DND-41 (cell line): Measurements from ENCODE around the gene CLCN7.

Experiments used
- ATAC-seq: fragments of 200-7000 bp; cut with Tn5 transposase; 3 replicates; pipeline ENCODE4 v1.9.1; 2021; ENCODE audit warnings: low read depth; ENCODE audit not compliant: insufficient read depth
- DNase-seq: peaks from one replicate; pipeline ENCODE4 v3.0.0-alpha.2; 2020
- H2AFZ ChIP-seq: 2 replicates; pipeline ENCODE4 v1.6.0; 2012; ENCODE audit warnings: low read depth, low read length
- H3K27ac ChIP-seq: 2 replicates; pipeline ENCODE4 v1.5.1; 2012; ENCODE audit warnings: low read length, inconsistent platforms
- H3K27me3 ChIP-seq: fragments of 200-600 bp; sonication (generic); 2 replicates; pipeline ENCODE4 v1.6.0; 2012; ENCODE audit warnings: low read length, mild to moderate bottlenecking, inconsistent platforms; ENCODE audit not compliant: insufficient read depth, poor library complexity
- H3K36me3 ChIP-seq: 2 replicates; pipeline ENCODE4 v1.5.1; 2012; ENCODE audit warnings: low read length, inconsistent platforms; ENCODE audit not compliant: insufficient read depth
- H3K4me1 ChIP-seq: 2 replicates; pipeline ENCODE4 v1.5.1; 2012; ENCODE audit warnings: mild to moderate bottlenecking, low read length; ENCODE audit not compliant: insufficient read depth
- H3K4me2 ChIP-seq: 2 replicates; pipeline ENCODE4 v1.6.0; 2012; ENCODE audit warnings: mild to moderate bottlenecking, moderate library complexity, low read length, inconsistent platforms; ENCODE audit not compliant: insufficient read depth
- H3K4me3 ChIP-seq, 2 experiments: fragments of 200-600 bp in 1 of 2; shearing (Covaris generic) in 1 of 2; 2 replicates each; pipeline ENCODE4 v1.5.1; 2012 to 2016; ENCODE audit warnings: inconsistent platforms in 2 of 2, low read length in 2 of 2, mild to moderate bottlenecking in 2 of 2, low read depth in 1 of 2, moderate library complexity in 1 of 2
- H3K79me2 ChIP-seq: 2 replicates; pipeline ENCODE4 v1.6.0; 2012; ENCODE audit warnings: low read length, inconsistent platforms; ENCODE audit not compliant: insufficient read depth
- H3K9ac ChIP-seq: 2 replicates; pipeline ENCODE4 v1.6.0; 2012; ENCODE audit warnings: low read depth, mild to moderate bottlenecking, inconsistent platforms, low read length, moderate library complexity
- H3K9me3 ChIP-seq: 2 replicates; pipeline ENCODE4 v1.5.1; 2012; ENCODE audit warnings: low read length, moderate library complexity, mild to moderate bottlenecking, inconsistent platforms; ENCODE audit not compliant: insufficient read depth, severe bottlenecking
- H4K20me1 ChIP-seq: 2 replicates; pipeline ENCODE4 v1.6.0; 2012; ENCODE audit warnings: low read length; ENCODE audit not compliant: insufficient read depth
- EZH2 ChIP-seq: IDR thresholded peaks from 3 replicates; pipeline ENCODE4 v1.6.1; 2012; ENCODE audit warnings: borderline replicate concordance, low read depth, mild to moderate bottlenecking, moderate library complexity, low read length, inconsistent platforms; ENCODE audit not compliant: severe bottlenecking
- TF ChIP-seq, protein P1 (sequence below): IDR thresholded peaks from 2 replicates; pipeline ENCODE4 v1.5.1; 2012; ENCODE audit warnings: borderline replicate concordance, low read length, moderate library complexity, mild to moderate bottlenecking; ENCODE audit not compliant: poor library complexity, severe bottlenecking; ENCODE audit errors: extremely low read depth

CLCN7 gene

DNA sequence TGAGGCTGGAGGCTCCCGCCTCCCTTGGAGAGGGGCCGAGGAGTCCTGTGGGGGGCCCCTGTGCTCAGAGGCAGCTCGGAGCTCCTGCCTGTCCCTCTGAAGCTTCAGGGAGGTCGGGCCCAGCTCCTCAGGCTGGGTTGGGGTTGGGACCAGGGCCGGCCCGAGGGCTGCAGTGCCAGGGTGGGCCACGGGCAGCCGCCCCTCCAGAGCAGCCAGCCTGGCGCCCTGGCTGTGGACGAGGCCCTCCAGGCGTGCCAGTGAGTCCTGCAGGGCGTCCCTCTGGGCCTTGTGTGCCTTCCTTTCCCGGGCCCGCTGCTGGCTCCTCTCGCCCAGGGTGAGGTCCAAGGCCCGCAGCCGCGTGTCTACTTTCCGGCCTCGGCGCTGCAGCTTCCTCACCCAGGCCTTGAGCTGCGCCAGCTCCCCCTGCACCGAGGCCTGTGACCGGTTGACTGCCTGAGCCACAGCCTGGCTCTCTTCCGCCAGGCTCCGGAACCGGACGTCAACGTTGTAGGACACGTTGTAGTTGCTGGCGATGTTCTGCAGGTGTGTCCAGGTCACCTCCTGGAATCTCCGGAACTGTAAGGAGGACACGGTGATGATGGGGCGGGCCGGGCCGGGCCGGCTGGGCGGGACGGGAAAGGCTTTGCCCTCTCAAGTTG, 12.7 kb upstream of the CLCN7 start:
- Histone ChIP-seq H3K4me3 (no peak overlapping the region), H3K36me3 (no peaks in the 10 kb centered on the region), H4K20me1 (no peaks in the 10 kb centered on the region), H3K4me2 (no peak overlapping the region), H2AFZ (no peak overlapping the region), H3K4me1 (peaks cover 5% of the 10 kb centered on the region), H3K79me2 (no peaks in the 10 kb centered on the region; the same call in 1 of the 2 replicates), H3K9ac (no peak overlapping the region), H3K27me3 (no peaks in the 10 kb centered on the region), H3K27ac (no peak overlapping the region), H3K9me3 (no peaks in the 10 kb centered on the region)
- no peak for DNase-seq
- no peak for ATAC-seq
- TF ChIP-seq, protein P1, sequence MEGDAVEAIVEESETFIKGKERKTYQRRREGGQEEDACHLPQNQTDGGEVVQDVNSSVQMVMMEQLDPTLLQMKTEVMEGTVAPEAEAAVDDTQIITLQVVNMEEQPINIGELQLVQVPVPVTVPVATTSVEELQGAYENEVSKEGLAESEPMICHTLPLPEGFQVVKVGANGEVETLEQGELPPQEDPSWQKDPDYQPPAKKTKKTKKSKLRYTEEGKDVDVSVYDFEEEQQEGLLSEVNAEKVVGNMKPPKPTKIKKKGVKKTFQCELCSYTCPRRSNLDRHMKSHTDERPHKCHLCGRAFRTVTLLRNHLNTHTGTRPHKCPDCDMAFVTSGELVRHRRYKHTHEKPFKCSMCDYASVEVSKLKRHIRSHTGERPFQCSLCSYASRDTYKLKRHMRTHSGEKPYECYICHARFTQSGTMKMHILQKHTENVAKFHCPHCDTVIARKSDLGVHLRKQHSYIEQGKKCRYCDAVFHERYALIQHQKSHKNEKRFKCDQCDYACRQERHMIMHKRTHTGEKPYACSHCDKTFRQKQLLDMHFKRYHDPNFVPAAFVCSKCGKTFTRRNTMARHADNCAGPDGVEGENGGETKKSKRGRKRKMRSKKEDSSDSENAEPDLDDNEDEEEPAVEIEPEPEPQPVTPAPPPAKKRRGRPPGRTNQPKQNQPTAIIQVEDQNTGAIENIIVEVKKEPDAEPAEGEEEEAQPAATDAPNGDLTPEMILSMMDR: no peak
- no peak for TF ChIP-seq EZH2

GRCh38 chr16:1486551-1487390, 11.9 kb upstream of the CLCN7 start:
- no peak overlapping the region for H3K4me2 ChIP-seq
- no peaks in the 10 kb centered on the region for H4K20me1 ChIP-seq
- H3K4me3 ChIP-seq: no peak overlapping the region
- no peak overlapping the region for H2AFZ ChIP-seq
- DNase-seq: no peak
- H3K79me2 ChIP-seq: no peaks in the 10 kb centered on the region
- TF ChIP-seq, protein P1: no peak
- no peak for TF ChIP-seq EZH2
- no peak for ATAC-seq
- H3K9me3 ChIP-seq: no peaks in the 10 kb centered on the region
- no peaks in the 10 kb centered on the region for H3K27me3 ChIP-seq
- no peaks in the 10 kb centered on the region for H3K4me1 ChIP-seq
- H3K9ac ChIP-seq: no peak overlapping the region
- no peaks in the 10 kb centered on the region for H3K36me3 ChIP-seq
- H3K27ac ChIP-seq: no peak overlapping the region

GRCh38 chr16:1485847-1486496, 11.1 kb upstream of the CLCN7 start:
- DNase-seq (no peak), ATAC-seq (no peak)
- Histone ChIP-seq H4K20me1 (no peaks in the 10 kb centered on the region), H2AFZ (no peak overlapping the region), H3K79me2 (no peaks in the 10 kb centered on the region), H3K4me3 (no peak overlapping the region), H3K4me2 (no peak overlapping the region), H3K9me3 (no peaks in the 10 kb centered on the region), H3K27me3 (no peaks in the 10 kb centered on the region), H3K36me3 (no peaks in the 10 kb centered on the region), H3K4me1 (no peaks in the 10 kb centered on the region), H3K9ac (no peak overlapping the region), H3K27ac (no peak overlapping the region)
- TF ChIP-seq, protein P1: no peak
- no peak for TF ChIP-seq EZH2
